ENCODE measurements around the gene FGF2. TPM values are rescaled to one million over a fixed set of nuclear protein-coding genes. Genes with fewer than 3 reads are reported as not detected.

FGF2 gene
- total RNA-seq, 1 experiment from 2014 or later = 2.1 TPM

- Histone ChIP-seq H3K79me2 (ENCODE audit: low read depth) (no peaks in the 10 kb centered on the region), H3K4me2 (no peak overlapping the region), H3F3A (ENCODE audit: insufficient read depth, low read depth) (no peaks in the 10 kb centered on the region), H2AFZ (no peak overlapping the region), H3K4me3 (no peak overlapping the region), H3K27me3 (ENCODE audit: insufficient read depth, low read depth) (no peaks in the 10 kb centered on the region), H3K9me3 (ENCODE audit: insufficient read depth, low read depth) (no peaks in the 10 kb centered on the region), H4K20me1 (ENCODE audit: insufficient read depth) (no peaks in the 10 kb centered on the region), H3K36me3 (ENCODE audit: low read depth) (no peaks in the 10 kb centered on the region), H3K9me2 (ENCODE audit: insufficient read depth) (no peaks in the 10 kb centered on the region), H3K27ac (no peak overlapping the region), H3K4me1 (replicated peaks; ENCODE audit: insufficient read depth) (no peaks in the 10 kb centered on the region)
- TSS peak; percentile 25 for BruUV-seq (replicated peaks)
- DNase-seq = no peak
- ChIA-PET POLR2A (ENCODE audit: unreplicated experiment) (interaction anchor here (0.7 kb wide), 1 partner anchor 77 kb away, joined by 9 read pairs; no protein-coding TSS in a partner anchor), CTCF (no interaction called here)
- TF ChIP-seq EZH2 (IDR thresholded peaks at IDR 0.05; ENCODE audit: low read depth) = no peak
- TF ChIP-seq, protein P1, sequence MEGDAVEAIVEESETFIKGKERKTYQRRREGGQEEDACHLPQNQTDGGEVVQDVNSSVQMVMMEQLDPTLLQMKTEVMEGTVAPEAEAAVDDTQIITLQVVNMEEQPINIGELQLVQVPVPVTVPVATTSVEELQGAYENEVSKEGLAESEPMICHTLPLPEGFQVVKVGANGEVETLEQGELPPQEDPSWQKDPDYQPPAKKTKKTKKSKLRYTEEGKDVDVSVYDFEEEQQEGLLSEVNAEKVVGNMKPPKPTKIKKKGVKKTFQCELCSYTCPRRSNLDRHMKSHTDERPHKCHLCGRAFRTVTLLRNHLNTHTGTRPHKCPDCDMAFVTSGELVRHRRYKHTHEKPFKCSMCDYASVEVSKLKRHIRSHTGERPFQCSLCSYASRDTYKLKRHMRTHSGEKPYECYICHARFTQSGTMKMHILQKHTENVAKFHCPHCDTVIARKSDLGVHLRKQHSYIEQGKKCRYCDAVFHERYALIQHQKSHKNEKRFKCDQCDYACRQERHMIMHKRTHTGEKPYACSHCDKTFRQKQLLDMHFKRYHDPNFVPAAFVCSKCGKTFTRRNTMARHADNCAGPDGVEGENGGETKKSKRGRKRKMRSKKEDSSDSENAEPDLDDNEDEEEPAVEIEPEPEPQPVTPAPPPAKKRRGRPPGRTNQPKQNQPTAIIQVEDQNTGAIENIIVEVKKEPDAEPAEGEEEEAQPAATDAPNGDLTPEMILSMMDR (conservative IDR thresholded peaks at IDR 0.05) = no peak
- intact Hi-C loops (cut with micrococcal nuclease; ENCODE audit: unreplicated experiment) = loop anchor here (1.0 kb wide), 1 partner anchor 14 kb away; no protein-coding TSS in a partner anchor
These were observed 29.1 kb upstream of the FGF2 start for GRCh38 chr4:122797405-122798094.

DNA sequence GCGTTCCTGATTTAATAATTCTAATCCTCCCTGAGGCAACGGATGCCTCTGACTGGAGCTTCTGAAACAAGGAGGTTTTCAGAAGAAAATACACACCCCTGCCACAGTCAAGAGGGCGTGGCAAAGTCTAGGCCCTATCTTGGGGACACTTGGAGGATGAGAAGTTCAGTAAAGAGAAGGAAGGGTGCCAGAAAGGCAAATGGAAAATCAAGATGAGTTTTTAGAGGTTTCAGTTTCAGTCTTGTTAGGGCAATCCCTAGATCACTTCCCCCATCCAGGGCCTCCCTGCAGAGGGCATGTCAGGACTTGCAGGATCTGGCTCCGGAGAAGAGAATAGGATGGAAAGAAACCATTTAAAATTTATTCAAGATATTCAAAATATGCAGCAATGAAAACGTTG is 28.5 kb upstream of the FGF2 start:
- Histone ChIP-seq H3K36me3 (ENCODE audit: low read depth) (no peaks in the 10 kb centered on the region), H2AFZ (no peak overlapping the region), H3F3A (ENCODE audit: insufficient read depth, low read depth) (no peaks in the 10 kb centered on the region), H3K4me2 (no peak overlapping the region), H3K27ac (no peak overlapping the region), H3K4me1 (replicated peaks; ENCODE audit: insufficient read depth) (no peaks in the 10 kb centered on the region), H3K9me3 (ENCODE audit: insufficient read depth, low read depth) (no peaks in the 10 kb centered on the region), H4K20me1 (ENCODE audit: insufficient read depth) (no peaks in the 10 kb centered on the region), H3K79me2 (ENCODE audit: low read depth) (no peaks in the 10 kb centered on the region), H3K27me3 (ENCODE audit: insufficient read depth, low read depth) (no peaks in the 10 kb centered on the region), H3K9me2 (ENCODE audit: insufficient read depth) (no peaks in the 10 kb centered on the region), H3K4me3 (no peak overlapping the region)
- CTCF ChIA-PET = no interaction called here
- BruUV-seq (replicated peaks) = no TSS peak
- intact Hi-C loops (cut with micrococcal nuclease; ENCODE audit: unreplicated experiment) = loop anchor here (1.0 kb wide), 1 partner anchor 15 kb away; no protein-coding TSS in a partner anchor
- POLR2A ChIA-PET (ENCODE audit: unreplicated experiment) = interaction anchor here (0.7 kb wide), 1 partner anchor 76 kb away, joined by 9 read pairs; no protein-coding TSS in a partner anchor
- DNase-seq = peak in 1 of 2 experiments; percentile 67
- TF ChIP-seq, protein P1 (conservative IDR thresholded peaks at IDR 0.05) = no peak
- no peak for TF ChIP-seq EZH2 (IDR thresholded peaks at IDR 0.05; ENCODE audit: low read depth)

GRCh38 chr4:122798917-122799316 is 27.7 kb upstream of the FGF2 start:
- H3K9me3 ChIP-seq (ENCODE audit: insufficient read depth, low read depth) = no peaks in the 10 kb centered on the region
- no peaks in the 10 kb centered on the region for H3K4me1 ChIP-seq (replicated peaks; ENCODE audit: insufficient read depth)
- TF ChIP-seq, protein P1 (conservative IDR thresholded peaks at IDR 0.05) = no peak
- TF ChIP-seq EZH2 (IDR thresholded peaks at IDR 0.05; ENCODE audit: low read depth) = no peak
- DNase-seq = no peak
- no peak overlapping the region for H3K27ac ChIP-seq
- no TSS peak for BruUV-seq (replicated peaks)
- ChIA-PET CTCF (no interaction called here), POLR2A (ENCODE audit: unreplicated experiment) (interaction anchor here (0.8 kb wide), 1 partner anchor 1668 kb away, joined by 6 read pairs; no protein-coding TSS in a partner anchor)
- H3K4me3 ChIP-seq = no peak overlapping the region
- no peaks in the 10 kb centered on the region for H3K9me2 ChIP-seq (ENCODE audit: insufficient read depth)
- H3K4me2 ChIP-seq = no peak overlapping the region
- H3K79me2 ChIP-seq (ENCODE audit: low read depth) = no peaks in the 10 kb centered on the region
- H4K20me1 ChIP-seq (ENCODE audit: insufficient read depth) = no peaks in the 10 kb centered on the region
- no peak overlapping the region for H2AFZ ChIP-seq
- H3F3A ChIP-seq (ENCODE audit: insufficient read depth, low read depth) = no peaks in the 10 kb centered on the region
- no peaks in the 10 kb centered on the region for H3K36me3 ChIP-seq (ENCODE audit: low read depth)
- intact Hi-C loops (cut with micrococcal nuclease; ENCODE audit: unreplicated experiment) = loop anchor here (1.0 kb wide), 1 partner anchor 16 kb away; no protein-coding TSS in a partner anchor
- H3K27me3 ChIP-seq (ENCODE audit: insufficient read depth, low read depth) = no peaks in the 10 kb centered on the region

Data from PC-9 (cell line).